ENCODE measurements around the gene MPDU1.

The MPDU1 gene

GRCh38 chr17:7561589-7562207 lies 22.0 kb upstream of the MPDU1 start, which contains the start of gene SENP3:
Gene SENP3 (plus strand): TSS chr17:7561919. CDS start chr17:7563077, 1,158 bp downstream.
- Histone ChIP-seq H3K36me3 (ENCODE audit: control insufficient read depth, insufficient read depth, low read length) (peaks cover 30% of the 10 kb centered on the region), H3K4me3 (ENCODE audit: low read depth, low read length) (peak within 1 kb of the TSS; percentile 88), H3K9me3 (ENCODE audit: control insufficient read depth, insufficient read depth, low read depth, low read length) (no peaks in the 10 kb centered on the region), H3K27me3 (ENCODE audit: control insufficient read depth, insufficient read depth, low read length) (no peaks in the 10 kb centered on the region), H3K27ac (ENCODE audit: low read depth, low read length) (peak within 1 kb of the TSS; percentile 78; the same call in 1 of the 2 replicates), H3K4me1 (ENCODE audit: control insufficient read depth, insufficient read depth, low read length) (peaks cover 39% of the 10 kb centered on the region), H3K9ac (ENCODE audit: low read length) (peak within 1 kb of the TSS; percentile 89)

DNA sequence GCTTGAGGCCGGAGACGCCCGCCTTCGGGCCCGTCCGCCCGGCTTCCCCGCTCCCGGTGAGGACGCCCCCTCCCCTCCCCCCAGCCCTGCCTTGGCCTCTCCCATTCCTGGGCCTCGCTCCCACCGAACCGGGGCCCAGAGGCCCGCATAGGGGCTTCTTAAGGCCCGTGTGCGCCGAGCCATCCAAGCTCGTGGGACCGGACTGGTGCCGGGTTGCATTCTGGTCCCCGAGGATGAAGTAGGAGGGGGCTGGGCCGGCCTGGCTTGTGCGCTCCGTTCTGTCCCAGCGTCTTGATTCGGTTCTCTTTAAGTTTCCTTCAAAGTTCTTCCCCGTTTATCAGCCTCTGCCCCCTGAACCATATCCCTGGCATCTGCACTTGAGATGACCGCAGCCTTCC lies 21.4 kb upstream of the MPDU1 start:
- Histone ChIP-seq H3K27me3 (ENCODE audit: control insufficient read depth, insufficient read depth, low read length) (no peaks in the 10 kb centered on the region), H3K9me3 (ENCODE audit: control insufficient read depth, insufficient read depth, low read depth, low read length) (no peaks in the 10 kb centered on the region), H3K9ac (ENCODE audit: low read length) (peak overlapping the region; percentile 76), H3K4me3 (ENCODE audit: low read depth, low read length) (peak overlapping the region; percentile 88), H3K27ac (ENCODE audit: low read depth, low read length) (peak overlapping the region; percentile 78; the same call in 1 of the 2 replicates), H3K4me1 (ENCODE audit: control insufficient read depth, insufficient read depth, low read length) (peaks cover 36% of the 10 kb centered on the region), H3K36me3 (ENCODE audit: control insufficient read depth, insufficient read depth, low read length) (peaks cover 35% of the 10 kb centered on the region)

DNA sequence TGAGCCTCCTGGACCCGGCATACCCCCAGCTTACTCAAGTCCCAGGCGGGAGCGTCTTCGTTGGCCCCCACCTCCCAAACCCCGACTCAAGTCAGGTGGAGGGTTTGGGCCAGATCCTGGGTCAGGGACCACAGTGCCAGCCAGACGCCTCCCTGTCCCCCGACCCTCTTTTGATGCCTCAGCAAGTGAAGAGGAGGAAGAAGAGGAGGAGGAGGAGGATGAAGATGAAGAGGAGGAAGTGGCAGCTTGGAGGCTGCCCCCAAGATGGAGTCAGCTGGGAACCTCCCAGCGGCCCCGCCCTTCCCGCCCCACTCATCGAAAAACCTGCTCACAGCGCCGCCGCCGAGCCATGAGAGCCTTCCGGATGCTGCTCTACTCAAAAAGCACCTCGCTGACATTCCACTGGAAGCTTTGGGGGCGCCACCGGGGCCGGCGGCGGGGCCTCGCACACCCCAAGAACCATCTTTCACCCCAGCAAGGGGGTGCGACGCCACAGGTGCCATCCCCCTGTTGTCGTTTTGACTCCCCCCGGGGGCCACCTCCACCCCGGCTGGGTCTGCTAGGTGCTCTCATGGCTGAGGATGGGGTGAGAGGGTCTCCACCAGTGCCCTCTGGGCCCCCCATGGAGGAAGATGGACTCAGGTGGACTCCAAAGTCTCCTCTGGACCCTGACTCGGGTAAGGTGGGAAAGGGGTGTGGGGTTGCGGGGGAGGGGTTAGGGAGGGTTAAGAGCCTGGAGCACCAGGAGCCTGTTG lies 20.4 kb upstream of the MPDU1 start:
- H3K36me3 ChIP-seq (ENCODE audit: control insufficient read depth, insufficient read depth, low read length), result peaks cover 40% of the 10 kb centered on the region
- H3K9me3 ChIP-seq (ENCODE audit: control insufficient read depth, insufficient read depth, low read depth, low read length), result no peaks in the 10 kb centered on the region
- no peak overlapping the region for H3K27ac ChIP-seq (ENCODE audit: low read depth, low read length)
- peak overlapping the region; percentile 88; the same call in 1 of the 2 replicates for H3K4me3 ChIP-seq (ENCODE audit: low read depth, low read length)
- H3K4me1 ChIP-seq (ENCODE audit: control insufficient read depth, insufficient read depth, low read length), result peaks cover 25% of the 10 kb centered on the region
- H3K27me3 ChIP-seq (ENCODE audit: control insufficient read depth, insufficient read depth, low read length), result no peaks in the 10 kb centered on the region
- H3K9ac ChIP-seq (ENCODE audit: low read length), result no peak overlapping the region

- Histone ChIP-seq H3K27ac (ENCODE audit: low read depth, low read length) (no peak overlapping the region), H3K9ac (ENCODE audit: low read length) (no peak overlapping the region), H3K27me3 (ENCODE audit: control insufficient read depth, insufficient read depth, low read length) (no peaks in the 10 kb centered on the region), H3K4me1 (ENCODE audit: control insufficient read depth, insufficient read depth, low read length) (peaks cover 2% of the 10 kb centered on the region; the same call in 1 of the 2 replicates), H3K9me3 (ENCODE audit: control insufficient read depth, insufficient read depth, low read depth, low read length) (no peaks in the 10 kb centered on the region), H3K36me3 (ENCODE audit: control insufficient read depth, insufficient read depth, low read length) (peaks cover 73% of the 10 kb centered on the region), H3K4me3 (ENCODE audit: low read depth, low read length) (no peak overlapping the region)
These were observed 14.1 kb upstream of the MPDU1 start for GRCh38 chr17:7569571-7569970.

- Histone ChIP-seq H3K4me1 (ENCODE audit: control insufficient read depth, insufficient read depth, low read length) (peaks cover 10% of the 10 kb centered on the region; the same call in 1 of the 2 replicates), H3K4me3 (ENCODE audit: low read depth, low read length) (no peak overlapping the region), H3K9me3 (ENCODE audit: control insufficient read depth, insufficient read depth, low read depth, low read length) (no peaks in the 10 kb centered on the region), H3K36me3 (ENCODE audit: control insufficient read depth, insufficient read depth, low read length) (peaks cover 73% of the 10 kb centered on the region), H3K27ac (ENCODE audit: low read depth, low read length) (no peak overlapping the region), H3K9ac (ENCODE audit: low read length) (no peak overlapping the region), H3K27me3 (ENCODE audit: control insufficient read depth, insufficient read depth, low read length) (no peaks in the 10 kb centered on the region)
These were observed 13.3 kb upstream of the MPDU1 start for GRCh38 chr17:7570351-7570750.

DNA sequence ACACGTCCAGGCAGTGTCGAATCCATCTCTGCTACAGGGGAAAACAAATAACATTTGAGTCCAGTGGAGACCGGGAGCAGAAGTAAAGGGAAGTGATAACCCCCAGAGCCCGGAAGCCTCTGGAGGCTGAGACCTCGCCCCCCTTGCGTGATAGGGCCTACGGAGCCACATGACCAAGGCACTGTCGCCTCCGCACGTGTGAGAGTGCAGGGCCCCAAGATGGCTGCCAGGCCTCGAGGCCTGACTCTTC lies 11.4 kb upstream of the MPDU1 start:
- Histone ChIP-seq H3K27ac (ENCODE audit: low read depth, low read length) (peak overlapping the region; percentile 20; the same call in 1 of the 2 replicates), H3K36me3 (ENCODE audit: control insufficient read depth, insufficient read depth, low read length) (peaks cover 76% of the 10 kb centered on the region)

GRCh38 chr17:7572588-7573323 lies 10.9 kb upstream of the MPDU1 start:
- H3K9me3 ChIP-seq (ENCODE audit: control insufficient read depth, insufficient read depth, low read depth, low read length), result no peaks in the 10 kb centered on the region
- H3K36me3 ChIP-seq (ENCODE audit: control insufficient read depth, insufficient read depth, low read length), result peaks cover 77% of the 10 kb centered on the region
- H3K27ac ChIP-seq (ENCODE audit: low read depth, low read length), result peak overlapping the region; percentile 97
- no peaks in the 10 kb centered on the region for H3K27me3 ChIP-seq (ENCODE audit: control insufficient read depth, insufficient read depth, low read length)
- H3K4me3 ChIP-seq (ENCODE audit: low read depth, low read length), result peak overlapping the region; percentile 89
- peaks cover 10% of the 10 kb centered on the region; the same call in 1 of the 2 replicates for H3K4me1 ChIP-seq (ENCODE audit: control insufficient read depth, insufficient read depth, low read length)
- H3K9ac ChIP-seq (ENCODE audit: low read length), result peak overlapping the region; percentile 99

More for the DNA sequence above, 11.4 kb upstream of the MPDU1 start:
- Histone ChIP-seq H3K4me3 (ENCODE audit: low read depth, low read length) (peak overlapping the region; percentile 82), H3K9ac (ENCODE audit: low read length) (peak overlapping the region; percentile 89), H3K27me3 (ENCODE audit: control insufficient read depth, insufficient read depth, low read length) (no peaks in the 10 kb centered on the region), H3K9me3 (ENCODE audit: control insufficient read depth, insufficient read depth, low read depth, low read length) (no peaks in the 10 kb centered on the region), H3K4me1 (ENCODE audit: control insufficient read depth, insufficient read depth, low read length) (peaks cover 10% of the 10 kb centered on the region; the same call in 1 of the 2 replicates)

DNA sequence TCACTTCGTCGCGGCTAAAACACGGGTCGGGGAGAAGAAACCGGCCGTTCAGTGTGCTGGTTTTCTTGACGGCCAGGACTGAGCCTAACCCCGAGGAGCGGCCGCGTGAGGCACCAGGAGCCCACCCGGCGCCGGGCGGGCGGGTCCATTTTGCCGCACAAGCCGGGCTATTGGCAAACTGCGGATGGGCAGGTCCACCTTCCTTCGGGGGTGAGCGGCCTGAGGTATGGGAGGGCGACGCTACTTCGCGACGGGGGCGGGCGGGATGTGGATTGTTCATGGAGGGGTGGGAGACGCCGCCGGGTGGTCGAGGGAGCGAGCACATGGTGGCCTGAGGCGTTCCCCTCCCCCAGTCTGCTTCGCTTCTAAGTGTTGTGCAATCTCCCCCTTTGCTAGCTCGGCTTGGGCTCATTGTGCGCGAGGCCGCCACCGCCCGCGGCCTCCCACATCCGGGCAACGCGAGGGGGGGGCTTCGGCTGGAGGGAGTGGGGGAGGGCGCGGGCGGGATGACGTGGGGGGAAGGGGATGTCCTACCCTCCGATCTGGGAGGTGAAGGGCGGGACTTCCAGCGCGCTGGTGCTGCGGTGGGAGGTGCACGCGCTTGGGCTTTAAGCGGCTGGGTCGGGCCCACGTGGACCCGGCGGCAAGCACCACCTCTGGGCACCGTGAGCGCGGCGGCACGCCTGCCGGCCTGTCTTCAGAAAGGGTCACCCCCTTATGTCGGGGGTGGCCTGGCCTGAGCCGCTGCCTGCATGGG lies 10.2 kb upstream of the MPDU1 start:
- Histone ChIP-seq H3K27me3 (ENCODE audit: control insufficient read depth, insufficient read depth, low read length) (no peaks in the 10 kb centered on the region), H3K9me3 (ENCODE audit: control insufficient read depth, insufficient read depth, low read depth, low read length) (no peaks in the 10 kb centered on the region), H3K4me1 (ENCODE audit: control insufficient read depth, insufficient read depth, low read length) (peaks cover 10% of the 10 kb centered on the region; the same call in 1 of the 2 replicates), H3K27ac (ENCODE audit: low read depth, low read length) (peak overlapping the region; percentile 97), H3K9ac (ENCODE audit: low read length) (peak overlapping the region; percentile 99), H3K4me3 (ENCODE audit: low read depth, low read length) (peak overlapping the region; percentile 89), H3K36me3 (ENCODE audit: control insufficient read depth, insufficient read depth, low read length) (peaks cover 82% of the 10 kb centered on the region)

DNA sequence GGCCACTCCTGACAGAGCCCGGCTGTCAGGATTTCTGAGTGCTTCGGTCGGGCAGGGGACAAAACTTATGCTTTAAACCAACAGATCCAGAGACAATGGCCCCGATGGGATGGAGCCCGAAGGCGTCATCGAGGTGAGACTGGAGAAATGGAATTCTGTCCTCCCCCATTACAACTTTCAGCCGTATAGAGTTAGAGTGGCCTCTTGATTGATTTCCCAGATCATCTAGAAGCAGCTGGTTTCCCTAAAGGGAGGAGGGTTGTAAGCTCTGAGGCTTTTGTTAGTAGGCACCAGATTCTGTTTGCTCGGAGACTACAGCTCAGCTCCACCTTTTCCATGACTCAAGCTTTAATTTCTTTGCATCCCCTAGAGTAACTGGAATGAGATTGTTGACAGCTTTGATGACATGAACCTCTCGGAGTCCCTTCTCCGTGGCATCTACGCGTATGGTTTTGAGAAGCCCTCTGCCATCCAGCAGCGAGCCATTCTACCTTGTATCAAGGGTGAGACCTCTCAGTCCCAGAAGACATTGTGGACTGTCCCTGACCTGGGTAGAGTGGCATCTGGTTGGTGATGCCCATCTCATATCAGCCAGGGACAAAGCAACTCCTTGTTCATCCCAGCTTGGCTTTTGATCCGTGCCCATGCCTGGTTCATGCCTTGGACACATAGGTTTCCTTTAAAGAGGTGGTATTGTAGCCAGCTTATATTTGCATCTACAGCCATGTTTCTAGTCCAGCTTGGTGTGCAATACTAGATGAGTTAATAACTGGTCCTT lies 9.3 kb upstream of the MPDU1 start:
- Histone ChIP-seq H3K36me3 (ENCODE audit: control insufficient read depth, insufficient read depth, low read length) (peaks cover 81% of the 10 kb centered on the region), H3K9me3 (ENCODE audit: control insufficient read depth, insufficient read depth, low read depth, low read length) (no peaks in the 10 kb centered on the region), H3K4me3 (ENCODE audit: low read depth, low read length) (peak overlapping the region; percentile 89), H3K4me1 (ENCODE audit: control insufficient read depth, insufficient read depth, low read length) (peaks cover 10% of the 10 kb centered on the region; the same call in 1 of the 2 replicates), H3K27me3 (ENCODE audit: control insufficient read depth, insufficient read depth, low read length) (no peaks in the 10 kb centered on the region), H3K27ac (ENCODE audit: low read depth, low read length) (peak overlapping the region; percentile 97), H3K9ac (ENCODE audit: low read length) (peak overlapping the region; percentile 99)

- Histone ChIP-seq H3K9ac (ENCODE audit: low read length) (no peak overlapping the region), H3K27me3 (ENCODE audit: control insufficient read depth, insufficient read depth, low read length) (no peaks in the 10 kb centered on the region), H3K4me1 (ENCODE audit: control insufficient read depth, insufficient read depth, low read length) (peaks cover 10% of the 10 kb centered on the region; the same call in 1 of the 2 replicates), H3K27ac (ENCODE audit: low read depth, low read length) (no peak overlapping the region), H3K4me3 (ENCODE audit: low read depth, low read length) (peak overlapping the region; percentile 89; the same call in 1 of the 2 replicates), H3K36me3 (ENCODE audit: control insufficient read depth, insufficient read depth, low read length) (peaks cover 77% of the 10 kb centered on the region), H3K9me3 (ENCODE audit: control insufficient read depth, insufficient read depth, low read depth, low read length) (no peaks in the 10 kb centered on the region)
These were observed 8.2 kb upstream of the MPDU1 start for GRCh38 chr17:7575481-7575883.

Data from HUES6 (cell line).